ENCODE measurements around the gene SIX5. TPM values are rescaled to one million over a fixed set of nuclear protein-coding genes. Genes with fewer than 3 reads are reported as not detected.

The SIX5 gene
- total and polyA plus RNA-seq, 9 of the 15 experiments (the other 6 are each of a cell fraction or from before 2014, with no cell fraction given), result 1.4 to 17.2 (median 7.4) TPM; not detected in 2

- no peak for TF ChIP-seq SMAD2 (IDR thresholded peaks at IDR 0.05; ENCODE audit: low read depth, low read length)
- TF ChIP-seq SREBF1 (IDR thresholded peaks at IDR 0.05; ENCODE audit: borderline replicate concordance, low read depth, low read length), result peak; percentile 84
- TF ChIP-seq ERF (CRISPR knock-in tag; IDR thresholded peaks at IDR 0.05), result no peak
- peak; percentile 81 for TF ChIP-seq EP300 (IDR thresholded peaks at IDR 0.05; ENCODE audit: low read length)
- no peak for TF ChIP-seq ATF1 (CRISPR knock-in tag; IDR thresholded peaks at IDR 0.05)
- TF ChIP-seq ATF1 (tag; IDR thresholded peaks at IDR 0.05), result peak; percentile 93
- TF ChIP-seq HDAC1 (IDR thresholded peaks at IDR 0.05), result peak in 1 of 2 experiments; percentile 76; a peak in 2 of 4 replicates
- peak; percentile 83 for TF ChIP-seq ELF1 (tag; IDR thresholded peaks at IDR 0.05)
- TF ChIP-seq RFX5 (IDR thresholded peaks at IDR 0.05; ENCODE audit: low read depth, low read length), result peak; percentile 32; the same call in 1 of the 2 replicates
- peak; percentile 34; the same call in 1 of the 2 replicates for TF ChIP-seq TAF7 (tag; IDR thresholded peaks at IDR 0.05)
- TF ChIP-seq HOXB6 (CRISPR knock-in tag; IDR thresholded peaks at IDR 0.05; ENCODE audit: borderline replicate concordance), result no peak
- peak; percentile 90 for TF ChIP-seq FOS (IDR thresholded peaks at IDR 0.05; ENCODE audit: extremely low read depth, insufficient read length)
- peak; percentile 96 for TF ChIP-seq TOE1 (IDR thresholded peaks at IDR 0.05; ENCODE audit: borderline replicate concordance)
- no peak for TF ChIP-seq TOE1 (CRISPR knock-in tag; IDR thresholded peaks at IDR 0.05; ENCODE audit: borderline replicate concordance, low read depth)
- peak; percentile 27 to 44 for TF ChIP-seq AFF1 (IDR thresholded peaks at IDR 0.05; ENCODE audit: low read depth in 1 of 2, partially characterized antibody in 2 of 2)
- TF ChIP-seq VEZF1 (CRISPR knock-in tag; IDR thresholded peaks at IDR 0.05), result peak; percentile 98
- peak in 1 of 2 experiments; percentile 86; a peak in 2 of 4 replicates for TF ChIP-seq TBL1XR1 (IDR thresholded peaks at IDR 0.05; ENCODE audit: low read length in 2 of 2)
- peak; percentile 77 for TF ChIP-seq ETV5 (CRISPR knock-in tag; IDR thresholded peaks at IDR 0.05; ENCODE audit: low read depth)
Measured at GRCh38 chr19:45717131-45717982, 51.7 kb downstream of the SIX5 start (continued).
